Ammon's horn (tissue), 1 donor: ENCODE measurements around the gene MAML3.
"Not testable (repeated sequence)": the region's sequence is repeated elsewhere in the genome, so short reads cannot be mapped to it uniquely, and the experiment has no call there.

Experiments used
- DNase-seq: peaks from one replicate; pipeline ENCODE4 v3.0.0-alpha.2; 2016; ENCODE audit warnings: low spot score

The MAML3 gene

DNA sequence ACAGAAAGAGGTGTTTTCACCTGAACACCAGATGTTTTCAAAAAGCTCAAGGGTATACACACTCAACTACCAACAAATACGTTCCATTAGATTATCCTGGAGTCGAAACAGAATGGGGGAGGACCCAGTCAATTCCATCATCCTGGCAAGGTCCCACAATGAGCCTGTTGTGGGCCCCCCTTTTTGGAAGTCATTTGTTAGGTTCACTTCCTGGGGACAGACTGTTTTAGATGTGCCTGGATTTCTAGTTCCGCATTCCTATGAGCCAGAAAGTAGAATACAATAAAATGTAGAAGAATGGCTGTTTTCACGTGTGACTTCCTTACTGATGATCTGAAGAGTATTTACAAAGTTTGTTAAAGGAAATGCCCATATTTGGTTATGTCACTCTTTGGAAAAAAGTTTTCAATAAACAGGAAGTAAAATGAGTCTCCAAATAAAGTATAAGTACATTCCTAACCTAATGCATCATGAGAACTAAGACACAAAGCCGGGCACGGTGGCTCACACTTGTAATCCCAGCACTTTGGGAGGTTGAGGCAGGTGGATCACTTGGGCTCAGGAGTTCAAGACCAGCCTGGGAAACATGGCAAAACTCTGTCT lies 192.5 kb downstream of the MAML3 start:
- DNase-seq, result no peak

DNA sequence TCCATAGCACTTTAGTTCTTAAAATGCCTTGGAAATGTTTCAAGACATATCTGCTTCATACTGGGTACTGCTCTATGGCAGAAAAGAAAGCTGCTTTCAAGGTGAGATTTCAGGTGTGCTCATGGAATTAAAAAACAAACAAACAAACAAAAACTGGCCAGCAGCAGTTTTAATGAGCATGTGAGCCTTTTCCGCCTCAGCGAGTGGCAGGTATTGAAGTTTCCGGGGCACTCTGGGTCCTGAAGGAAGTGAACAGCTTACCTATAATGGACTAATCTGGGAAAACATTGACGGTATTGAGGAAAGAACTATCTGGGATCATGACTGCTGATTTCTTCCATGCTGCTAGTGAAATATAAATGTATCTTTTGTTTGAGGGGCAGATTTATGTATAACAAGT lies 194.6 kb downstream of the MAML3 start:
- DNase-seq, result no peak

DNA sequence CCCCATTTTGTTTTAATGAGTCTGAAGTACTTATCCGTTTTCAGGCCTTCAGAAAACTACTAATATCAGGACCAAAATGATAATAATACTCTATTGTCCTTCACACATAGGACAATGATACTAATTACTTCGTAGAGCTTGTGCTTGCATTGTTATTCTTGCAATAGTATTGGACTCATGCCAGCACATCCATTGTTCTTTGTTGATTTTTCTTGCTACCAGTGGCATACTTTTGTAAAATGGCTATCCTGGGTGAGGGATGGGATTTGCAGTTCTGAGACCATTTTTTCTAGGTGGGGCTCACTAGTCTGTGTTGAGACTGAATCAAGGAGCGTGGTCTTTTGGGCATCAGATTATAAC lies 195.3 kb downstream of the MAML3 start:
- peak; percentile 76 for DNase-seq

DNA sequence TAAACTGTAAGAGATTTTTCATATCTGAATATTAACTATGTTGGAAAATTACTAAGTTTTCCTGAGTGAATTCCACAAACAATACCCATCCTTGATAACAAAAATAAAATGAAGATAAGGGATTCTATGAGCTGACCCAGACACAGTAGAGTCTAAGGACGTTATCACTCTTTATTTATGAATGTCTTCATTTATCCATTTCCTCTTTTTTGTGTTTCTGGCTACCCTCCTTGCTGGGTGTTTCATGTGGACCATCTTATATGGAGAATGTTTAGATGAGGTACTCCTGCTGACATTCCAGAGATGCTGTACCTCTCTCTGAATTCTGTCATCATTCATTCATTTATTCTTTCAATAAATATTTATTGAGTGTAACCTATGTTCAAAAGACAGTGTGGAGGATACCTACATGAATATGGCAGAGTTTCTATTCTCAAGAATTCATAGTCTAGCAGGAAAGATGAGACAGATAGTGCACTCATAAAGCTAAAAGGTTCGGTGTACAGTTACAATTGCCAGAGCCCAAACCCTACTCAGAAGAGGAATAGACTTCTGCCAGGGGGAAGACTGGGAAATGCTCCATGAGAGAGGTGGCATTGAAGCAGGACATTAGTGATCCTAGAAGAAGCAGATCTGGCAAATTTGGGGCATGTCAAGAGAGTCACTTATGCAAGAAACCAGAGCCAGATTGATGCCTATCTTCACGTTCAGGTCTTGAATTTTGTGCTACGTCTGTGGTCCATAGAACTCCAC lies 195.8 kb downstream of the MAML3 start:
- no peak for DNase-seq

DNA sequence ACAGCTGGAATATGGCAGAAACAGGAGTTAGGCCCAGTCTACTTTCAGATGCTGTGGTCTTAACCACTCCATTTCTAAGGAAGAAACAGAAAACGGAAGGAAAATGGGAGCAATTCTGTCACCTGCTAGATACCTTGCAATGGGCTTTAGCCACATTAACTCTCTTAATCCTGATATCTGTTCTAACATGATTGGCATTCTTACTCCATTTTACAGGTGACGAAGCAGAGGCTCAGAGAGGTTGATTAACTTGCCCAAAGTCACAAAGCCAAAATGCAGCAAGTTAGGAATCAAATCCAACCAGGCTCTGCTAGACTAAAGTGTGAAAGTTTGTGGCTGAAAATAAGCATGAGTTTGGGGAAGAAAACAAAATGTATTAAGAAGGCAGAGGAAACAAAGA lies 196.9 kb downstream of the MAML3 start:
- no peak for DNase-seq

DNA sequence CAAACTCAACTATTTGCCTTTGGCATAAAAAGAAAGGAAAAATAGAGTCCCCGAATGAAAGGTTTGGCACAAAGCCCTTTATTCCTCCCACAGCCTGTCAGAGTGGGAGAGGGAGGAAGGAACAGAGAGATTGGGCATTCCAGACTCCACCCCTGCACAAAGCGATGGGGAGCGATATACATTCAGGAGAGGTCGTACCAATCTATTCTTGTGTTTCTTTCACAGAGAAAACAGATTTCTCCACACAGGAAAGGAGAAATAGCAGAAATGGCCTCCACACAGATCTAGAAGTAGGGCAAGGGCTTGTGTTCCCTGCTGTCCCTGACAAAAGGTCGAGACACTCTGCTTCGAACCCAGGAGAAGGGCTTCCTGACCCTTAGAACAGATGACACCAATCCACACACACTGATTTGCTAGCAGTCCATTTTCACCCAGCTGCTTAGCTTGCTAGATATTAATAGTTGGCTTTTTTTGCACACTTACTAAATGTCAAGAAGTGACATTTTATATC lies 197.4 kb downstream of the MAML3 start:
- DNase-seq, result peak; percentile 43

DNA sequence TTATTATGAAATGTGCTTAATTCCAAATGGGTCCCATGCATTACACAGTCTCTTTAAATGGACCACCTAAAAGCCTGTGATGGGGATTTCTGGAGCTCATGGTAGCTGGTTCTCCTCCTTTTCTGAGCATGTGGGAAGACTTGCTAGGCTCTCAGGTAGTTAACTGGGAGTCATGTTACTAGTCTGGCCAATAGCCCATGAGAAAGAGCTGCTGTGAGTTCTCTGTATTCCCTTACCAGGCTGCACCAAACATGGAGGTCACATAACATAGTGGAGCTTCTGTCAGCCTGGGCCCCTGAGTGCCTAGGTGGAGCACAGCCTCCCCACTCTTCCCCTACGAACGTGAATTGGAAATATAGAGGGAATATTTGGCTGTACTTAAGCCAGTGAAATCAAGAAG lies 198.4 kb downstream of the MAML3 start:
- DNase-seq, result no peak

DNA sequence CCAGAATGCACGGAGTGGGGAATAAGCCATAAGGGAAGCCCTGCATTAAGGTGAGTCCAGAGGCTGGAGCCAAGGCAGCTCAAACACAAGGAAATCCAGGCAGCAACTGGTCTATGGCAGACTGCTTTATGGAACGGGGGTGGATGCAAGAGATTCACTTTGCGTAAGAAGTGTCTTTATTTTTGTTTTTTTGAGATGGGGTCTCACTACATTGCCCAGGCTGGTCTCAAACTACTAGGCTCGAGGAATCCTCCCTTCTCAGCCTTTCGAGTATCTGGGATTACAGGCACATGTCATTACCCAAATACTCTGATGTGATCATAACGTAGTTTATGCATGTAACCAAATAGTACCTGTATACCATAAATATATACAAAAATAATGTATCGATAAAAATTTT lies 199.5 kb downstream of the MAML3 start:
- no peak for DNase-seq

DNA sequence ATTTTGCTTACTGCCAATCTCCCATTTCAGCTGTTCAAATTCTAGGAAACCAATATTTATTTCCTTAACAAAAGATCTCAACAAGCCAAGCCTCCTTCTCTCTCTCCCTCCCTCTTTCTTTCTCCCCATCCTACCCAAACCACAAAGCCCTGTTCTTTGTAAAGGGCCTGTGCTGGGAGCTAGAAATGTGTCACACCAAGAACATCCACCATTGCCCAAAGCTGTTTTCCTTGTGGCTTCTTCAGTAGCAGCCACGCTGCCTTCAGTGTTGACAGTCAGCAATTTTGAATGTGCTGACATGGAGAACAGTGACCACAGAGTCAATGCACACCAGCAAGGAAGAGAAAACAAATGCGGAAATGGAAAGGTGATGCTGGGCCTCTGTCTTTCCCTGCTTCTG lies 203.0 kb downstream of the MAML3 start:
- DNase-seq, result peak; percentile 28

DNA sequence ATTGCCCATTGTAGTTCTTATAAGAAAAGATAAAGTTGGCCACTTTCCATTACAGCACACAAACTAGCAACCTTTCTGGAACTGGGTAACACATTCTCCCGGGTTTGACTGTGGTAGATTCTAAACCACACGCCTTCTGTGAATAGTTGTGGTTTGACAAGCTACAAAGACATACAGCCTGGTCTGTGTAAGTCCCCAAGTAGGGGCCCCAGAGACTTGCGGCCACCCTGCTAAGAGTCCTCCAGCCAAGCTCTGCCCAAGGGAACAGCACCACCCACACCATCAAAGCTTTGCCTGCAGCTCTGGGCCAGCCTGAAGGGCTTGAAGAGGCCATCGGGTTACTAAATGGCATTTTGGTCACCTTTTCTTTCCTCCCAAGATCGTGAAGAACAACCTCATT lies 203.4 kb downstream of the MAML3 start:
- no peak for DNase-seq

DNA sequence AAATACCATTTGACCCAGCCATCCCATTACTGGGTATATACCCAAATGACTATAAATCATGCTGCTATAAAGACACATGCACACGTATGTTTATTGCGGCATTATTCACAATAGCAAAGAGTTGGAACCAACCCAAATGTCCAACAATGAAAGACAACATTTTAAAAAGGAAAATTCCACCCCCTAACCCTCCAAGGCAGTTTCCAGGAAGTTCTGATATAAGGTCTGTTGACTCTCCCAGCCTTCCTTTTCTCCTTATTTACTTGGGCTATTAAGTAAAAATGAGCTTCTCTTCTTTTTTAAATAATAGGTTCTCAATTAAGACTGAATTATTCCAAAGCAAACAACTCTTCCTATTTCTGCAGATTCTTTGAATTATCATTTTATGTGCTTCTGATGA lies 209.1 kb downstream of the MAML3 start:
- DNase-seq, result not testable (repeated sequence)

DNA sequence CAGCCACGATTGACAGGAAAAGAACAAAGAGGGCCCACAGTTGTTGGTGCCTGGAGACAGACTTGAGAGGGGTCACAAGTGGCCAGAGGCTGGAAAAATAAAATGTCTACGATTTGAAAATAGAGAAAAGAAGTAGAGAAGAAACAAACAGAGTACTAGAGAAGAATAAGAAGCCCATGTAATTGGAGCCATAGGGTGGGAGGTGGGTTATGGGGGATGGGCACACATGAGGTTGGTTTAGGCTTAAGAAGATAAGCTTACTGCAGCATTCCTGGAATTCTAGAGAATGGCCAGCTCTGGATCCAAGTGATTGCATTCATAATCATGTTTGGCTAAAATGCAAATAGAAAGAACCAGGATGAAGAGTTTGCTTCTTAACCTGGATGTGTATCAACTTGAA lies 210.7 kb downstream of the MAML3 start:
- no peak for DNase-seq

DNA sequence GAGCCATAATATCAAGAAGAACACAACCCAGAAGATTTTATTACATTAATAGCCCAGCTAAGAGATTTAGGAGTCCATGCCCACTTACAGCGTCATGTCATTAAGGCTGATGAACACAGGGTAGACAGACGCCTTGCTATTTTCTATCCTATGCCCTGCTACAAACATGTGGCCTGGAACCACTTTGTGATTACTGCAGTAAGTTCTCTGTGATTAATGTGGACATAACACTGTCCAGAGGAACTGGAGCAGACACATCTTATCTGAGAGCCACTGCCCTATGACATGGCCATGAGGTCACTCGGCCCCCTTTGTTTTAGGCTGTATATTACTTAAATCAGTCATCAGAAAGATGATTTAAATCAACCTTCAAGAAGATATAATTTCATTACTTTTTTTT lies 211.7 kb downstream of the MAML3 start:
- no peak for DNase-seq

DNA sequence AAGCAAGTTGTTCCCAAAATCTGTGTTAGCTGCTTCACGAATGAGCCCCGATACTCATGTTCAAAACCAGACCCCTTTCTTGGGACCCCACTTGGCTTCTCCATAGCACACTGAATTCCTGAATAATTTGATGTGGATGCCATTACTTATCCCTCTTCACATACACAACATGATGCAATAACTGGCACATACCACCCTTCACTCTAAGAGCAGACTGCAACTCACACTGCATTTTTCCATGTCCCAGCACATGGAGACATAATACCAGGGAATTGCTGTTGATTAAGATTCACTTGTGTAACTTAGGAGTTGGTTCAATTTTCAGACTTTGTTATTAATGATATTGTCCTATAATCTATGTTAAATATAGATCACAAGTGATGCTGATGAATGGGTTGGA lies 213.4 kb downstream of the MAML3 start:
- no peak for DNase-seq

DNA sequence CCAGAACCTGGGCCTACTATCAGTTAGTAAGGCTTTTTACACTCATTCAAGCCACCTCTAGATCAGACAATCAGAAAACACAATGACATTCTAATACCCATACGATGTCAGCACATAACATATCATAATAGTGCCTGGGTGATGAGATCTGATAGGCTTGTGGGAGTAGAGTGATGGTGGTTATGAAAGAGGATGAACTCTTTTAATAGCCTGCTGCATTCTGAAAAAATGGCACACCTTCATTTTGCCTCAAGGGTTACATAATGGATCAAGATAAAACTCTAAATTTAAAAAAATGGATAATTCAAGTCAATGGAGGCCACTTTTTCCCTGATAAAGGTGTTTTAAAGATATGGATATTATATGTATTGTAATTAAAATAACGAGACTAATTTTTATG lies 215.6 kb downstream of the MAML3 start:
- DNase-seq, result no peak

DNA sequence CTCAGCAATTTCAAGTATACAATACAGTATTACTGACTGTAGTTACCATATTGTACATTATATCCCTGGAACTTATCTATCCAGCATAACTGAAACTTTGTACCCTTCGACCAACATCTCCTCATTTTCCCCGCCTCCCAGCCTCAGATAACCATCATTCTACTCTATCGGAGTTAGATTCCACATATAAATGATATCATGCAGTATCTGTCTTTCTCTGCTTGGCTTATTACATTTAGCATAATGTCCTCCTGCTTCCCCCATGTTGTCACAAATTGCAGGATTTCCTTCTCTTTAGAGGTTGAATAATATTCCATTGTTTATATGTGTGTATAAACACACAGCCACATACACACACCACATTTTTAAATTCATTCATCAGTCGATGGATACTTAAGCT lies 218.1 kb downstream of the MAML3 start:
- DNase-seq, result no peak

DNA sequence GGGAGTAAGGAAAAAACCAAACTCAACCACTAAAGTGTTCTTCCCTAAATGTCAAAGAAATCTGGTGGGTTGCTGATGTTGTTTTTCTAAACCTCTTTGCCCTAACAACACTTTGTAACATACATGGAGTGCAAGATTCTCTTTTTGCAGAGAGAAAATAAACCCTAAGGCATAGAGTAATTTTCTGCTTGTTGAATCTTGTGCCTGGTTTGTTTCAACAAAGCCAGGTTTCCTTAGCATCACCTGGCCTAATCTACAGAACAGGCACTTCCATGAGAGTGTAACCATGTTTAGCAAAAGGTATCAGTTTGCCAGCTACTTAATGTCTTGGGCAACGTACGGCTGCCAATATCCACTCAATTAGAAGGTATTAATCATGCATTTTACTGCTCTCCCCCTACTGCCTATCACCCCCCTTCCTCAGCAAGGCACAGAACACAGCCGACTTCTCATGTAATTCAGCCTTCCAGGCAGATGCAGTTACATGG lies 219.2 kb downstream of the MAML3 start:
- DNase-seq, result no peak

DNA sequence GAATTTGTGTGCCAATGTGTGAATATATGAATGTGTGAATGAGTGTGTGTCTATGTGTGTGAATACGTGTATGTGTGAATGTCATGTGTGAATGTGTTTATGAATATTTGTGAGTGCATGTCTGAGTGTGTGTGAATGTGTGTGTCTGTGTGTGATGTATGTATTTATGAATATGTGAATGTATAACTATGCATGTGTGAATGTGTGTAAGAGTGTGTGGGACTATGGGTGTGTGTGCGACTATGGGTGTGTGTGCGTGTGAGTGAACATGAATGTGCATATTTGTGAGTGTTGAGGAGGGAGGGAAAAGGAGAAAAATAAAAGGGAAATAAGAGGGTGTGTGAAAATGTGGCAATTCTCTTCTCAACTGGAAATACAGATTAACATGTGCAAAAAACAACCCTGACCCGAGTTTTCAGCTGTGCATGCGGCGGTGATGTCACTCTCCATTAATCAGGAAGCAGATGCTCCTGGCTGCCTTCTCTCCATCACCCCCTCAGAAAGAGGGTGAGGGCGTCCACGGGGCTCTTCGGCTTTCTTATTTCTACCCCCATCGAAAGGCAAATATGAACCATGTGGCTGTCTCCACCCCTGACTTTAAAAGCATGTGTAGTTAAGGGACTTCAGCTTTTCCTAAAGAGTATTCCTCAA lies 219.8 kb downstream of the MAML3 start:
- no peak for DNase-seq

DNA sequence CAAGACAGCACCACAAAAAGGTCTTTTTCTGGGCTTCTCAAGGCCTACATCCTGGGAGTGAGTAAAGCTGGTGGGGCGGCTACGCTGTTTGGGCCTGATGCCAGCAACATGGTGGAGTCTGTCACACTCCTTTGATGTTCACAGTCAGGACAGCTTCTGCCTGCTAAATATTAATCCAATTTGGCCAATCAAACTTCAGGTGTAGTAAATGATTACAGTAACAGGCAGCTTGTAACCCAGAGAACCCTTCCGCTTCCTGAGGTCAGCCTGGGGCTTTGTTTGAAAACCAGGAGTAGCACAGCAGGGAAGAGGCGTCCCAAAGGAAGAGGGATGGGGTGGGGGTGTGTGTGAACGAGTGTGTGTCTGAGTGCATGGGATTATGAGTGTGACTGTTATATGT lies 220.4 kb downstream of the MAML3 start:
- DNase-seq, result no peak

DNA sequence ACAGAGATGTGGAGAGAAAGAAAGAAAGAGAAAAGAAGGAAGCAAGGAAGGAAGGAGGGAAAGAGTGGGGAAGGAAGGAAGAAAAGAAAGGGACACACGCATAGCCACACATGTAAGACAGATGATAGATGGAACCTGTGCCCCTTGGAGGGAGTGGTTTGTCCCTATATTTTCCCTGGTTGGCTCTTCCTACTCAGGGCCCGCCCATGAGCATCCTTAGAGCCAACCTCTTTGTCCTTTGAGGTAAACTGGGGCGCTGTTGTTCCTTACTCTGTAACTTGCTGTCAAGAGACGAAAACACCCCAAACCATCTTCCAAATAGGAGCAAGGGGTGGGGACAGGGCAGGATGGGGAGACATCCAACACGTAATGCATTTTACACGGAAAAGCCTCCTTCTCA lies 220.9 kb downstream of the MAML3 start:
- no peak for DNase-seq

DNA sequence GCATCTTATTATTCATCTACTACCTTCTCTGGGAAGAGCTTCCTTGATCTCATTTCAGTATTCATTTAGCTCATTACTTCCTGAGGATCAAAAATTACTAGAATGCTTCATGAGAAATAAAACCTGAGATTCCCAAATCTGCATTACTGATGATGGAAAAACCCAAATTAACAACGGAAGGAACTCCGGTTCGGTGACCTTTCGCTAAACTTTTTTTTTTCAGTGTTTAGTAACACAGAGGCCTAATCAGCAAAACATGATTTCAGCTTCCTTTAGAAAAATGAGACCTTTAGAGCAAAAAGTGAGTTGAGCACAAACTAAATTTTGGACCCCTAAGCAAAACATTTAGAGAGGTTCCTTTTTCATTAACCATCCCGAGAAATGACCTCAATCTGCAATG lies 229.2 kb downstream of the MAML3 start:
- DNase-seq, result no peak

DNA sequence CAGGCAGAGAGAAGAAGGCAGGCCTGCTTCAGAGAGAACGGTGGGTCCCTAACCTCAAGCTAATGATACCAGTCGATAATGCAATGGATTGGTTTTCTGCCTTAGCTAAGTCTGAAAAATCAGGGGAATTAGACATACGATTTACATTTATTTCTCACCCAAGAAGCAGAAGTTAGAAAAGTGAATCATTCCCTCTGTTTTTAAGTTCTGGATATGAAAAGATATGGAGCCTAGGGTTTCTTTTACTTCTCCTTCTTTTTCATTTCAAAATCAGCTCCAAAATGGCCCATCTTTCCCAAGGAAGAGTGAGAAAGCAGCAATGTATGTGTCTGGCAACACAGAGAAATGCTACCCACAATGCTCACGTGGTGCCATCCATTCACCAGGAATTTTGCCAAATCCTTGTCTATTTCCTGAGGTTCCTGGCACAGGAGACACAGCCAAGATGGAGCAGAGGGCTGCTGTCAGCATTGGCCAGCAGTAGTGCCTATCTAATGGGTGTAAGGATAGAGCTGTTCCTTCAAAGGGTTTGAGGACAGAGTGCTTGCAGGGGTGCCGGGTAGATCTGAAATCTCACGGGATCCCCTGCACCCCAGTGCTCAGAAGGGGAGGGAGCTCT lies 231.5 kb downstream of the MAML3 start:
- DNase-seq, result no peak
